Ecto neural progenitor cell (in vitro differentiated cells): ENCODE results near the gene RAD51B.

Experiments used
- DNase-seq: peaks from one replicate; pipeline ENCODE4 v3.0.0-alpha.2; 2018; ENCODE audit warnings: low spot score

The RAD51B gene

GRCh38 chr14:68337279-68337678, 517.7 kb downstream of the RAD51B start:
- no peak for DNase-seq

- no peak for DNase-seq
These were observed 520.7 kb downstream of the RAD51B start for GRCh38 chr14:68340262-68340661.

GRCh38 chr14:68341411-68342212, 522.0 kb downstream of the RAD51B start:
- no peak for DNase-seq

- DNase-seq = no peak
These were observed 522.7 kb downstream of the RAD51B start for GRCh38 chr14:68342216-68342763.

GRCh38 chr14:68343534-68344118, 524.0 kb downstream of the RAD51B start:
- DNase-seq = no peak

GRCh38 chr14:68345738-68346137, 526.2 kb downstream of the RAD51B start:
- no peak for DNase-seq

GRCh38 chr14:68346556-68347343, 527.2 kb downstream of the RAD51B start:
- no peak for DNase-seq

GRCh38 chr14:68349900-68350629, 530.5 kb downstream of the RAD51B start:
- DNase-seq = no peak

GRCh38 chr14:68355415-68355814, 535.8 kb downstream of the RAD51B start:
- no peak for DNase-seq

- no peak for DNase-seq
These were observed 538.2 kb downstream of the RAD51B start for GRCh38 chr14:68357777-68358176.

- no peak for DNase-seq
These were observed 538.9 kb downstream of the RAD51B start for GRCh38 chr14:68358500-68358899.

GRCh38 chr14:68359022-68359836, 539.6 kb downstream of the RAD51B start:
- DNase-seq = no peak

- DNase-seq = no peak
These were observed 540.4 kb downstream of the RAD51B start for GRCh38 chr14:68359837-68360552.

- no peak for DNase-seq
These were observed 541.7 kb downstream of the RAD51B start for GRCh38 chr14:68361231-68361630.

GRCh38 chr14:68362846-68363245, 543.3 kb downstream of the RAD51B start:
- no peak for DNase-seq

GRCh38 chr14:68363466-68363842, 543.9 kb downstream of the RAD51B start:
- no peak for DNase-seq

GRCh38 chr14:68363843-68364767, 544.5 kb downstream of the RAD51B start:
- DNase-seq = peak; percentile 95

GRCh38 chr14:68364792-68365192, 545.2 kb downstream of the RAD51B start:
- peak; percentile 60 for DNase-seq

- no peak for DNase-seq
These were observed 545.6 kb downstream of the RAD51B start for GRCh38 chr14:68365228-68365627.
